HG03108 (cell line): ENCODE results near the gene VSX2.

Source experiments
- ATAC-seq: cut with Tn5 transposase; IDR thresholded peaks from one replicate; pipeline ENCODE4 v1.9.1; 2021; ENCODE audit warnings: moderate library complexity; ENCODE audit not compliant: unreplicated experiment

The VSX2 gene

GRCh38 chr14:74299061-74299545 is 59.9 kb downstream of the VSX2 start:
- no peak for ATAC-seq

DNA sequence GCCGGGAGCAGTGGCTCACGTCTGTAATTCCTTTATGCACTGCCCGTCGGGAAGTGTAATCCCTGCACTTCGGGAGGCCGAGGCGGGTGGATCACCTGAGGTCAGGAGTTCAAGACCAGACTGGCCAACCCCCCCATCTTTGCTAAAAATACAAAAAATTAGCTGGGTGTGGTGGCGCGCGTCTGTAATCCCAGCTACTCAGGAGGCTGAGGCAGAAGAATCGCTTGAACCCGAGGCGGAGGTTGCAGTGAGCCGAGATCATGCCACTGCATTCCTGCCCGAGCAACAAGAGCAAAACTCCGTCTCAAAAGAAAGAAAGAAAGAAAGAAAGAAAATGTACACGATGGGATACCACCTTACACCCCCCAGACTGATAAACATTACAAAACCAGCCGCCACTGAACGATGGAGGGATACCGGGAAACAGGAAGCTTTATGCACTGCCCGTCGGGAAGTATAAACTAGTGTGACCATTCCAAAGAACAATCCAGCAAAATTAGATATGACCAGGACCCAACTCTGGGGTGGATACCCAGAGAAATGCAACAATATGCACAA is 62.4 kb downstream of the VSX2 start:
- no peak for ATAC-seq

DNA sequence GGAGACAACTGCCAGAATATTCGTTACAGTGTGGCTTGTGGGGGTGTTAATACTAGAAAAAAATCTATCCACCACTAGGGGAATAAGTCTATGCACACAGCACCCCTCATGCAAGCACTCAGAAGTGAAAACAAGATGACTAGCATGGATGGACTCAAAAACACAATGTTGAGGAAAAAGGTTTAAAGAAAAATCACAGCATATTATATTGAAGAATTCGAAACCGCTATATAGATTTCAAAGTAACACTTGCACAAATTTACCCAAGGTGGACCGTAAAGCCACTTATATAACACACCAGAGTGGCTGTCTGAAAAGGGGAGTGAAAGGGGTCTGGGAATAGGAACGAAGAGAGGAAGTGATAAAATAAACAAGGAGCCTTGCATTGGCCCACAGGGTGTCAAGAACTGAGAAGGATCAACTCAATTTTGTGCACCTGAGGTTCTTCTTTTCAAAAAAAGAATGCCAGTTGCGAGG is 62.9 kb downstream of the VSX2 start:
- peak; percentile 41 for ATAC-seq

DNA sequence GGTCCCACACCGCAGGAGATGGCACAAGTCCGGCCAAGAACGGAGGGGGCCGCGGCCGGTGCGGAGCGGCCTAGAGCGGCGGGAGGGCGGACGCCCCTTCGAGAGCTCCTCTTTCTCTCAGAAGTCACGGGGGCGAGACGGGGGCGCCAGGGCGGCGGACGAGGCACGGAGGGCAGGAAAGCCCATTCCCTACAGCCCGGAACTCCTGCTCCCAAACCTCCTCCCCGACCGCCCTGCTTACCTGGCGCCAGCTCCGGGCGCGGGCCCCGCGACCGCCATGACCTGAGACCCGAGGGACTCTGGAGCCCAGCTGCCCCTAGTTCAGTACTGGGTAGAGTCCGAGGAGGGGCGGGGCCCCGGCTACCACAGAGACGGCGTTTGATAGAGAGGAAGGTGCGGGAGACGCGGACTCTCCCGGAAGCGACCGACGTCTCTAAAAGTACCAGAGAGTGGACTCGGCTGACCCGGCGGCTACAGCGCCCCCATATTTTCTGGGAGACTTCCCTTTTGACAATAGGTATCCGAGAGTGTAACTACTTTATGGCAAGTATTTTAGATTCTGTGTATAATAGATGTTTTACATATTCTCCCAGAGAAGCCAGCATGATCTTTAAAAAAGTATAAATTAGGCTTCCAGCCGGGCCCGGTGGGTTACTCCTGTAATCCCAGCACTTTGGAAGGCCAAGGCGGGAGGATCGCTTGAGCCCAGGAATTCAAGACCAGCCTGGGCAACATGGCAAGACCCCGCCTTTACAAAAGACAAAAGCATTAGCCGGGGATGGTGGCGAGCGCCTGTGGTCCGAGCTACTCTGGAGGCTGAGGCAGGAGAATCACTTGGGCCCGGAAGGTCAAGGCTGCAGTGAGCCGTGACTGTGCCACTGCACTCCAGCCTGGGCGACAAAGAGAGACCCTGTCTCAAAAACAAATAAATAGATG is 63.7 kb downstream of the VSX2 start, which contains the start of gene ABCD4:
Gene ABCD4, minus strand, starts transcription at position 301 of the 936 bp plus-strand sequence. Its CDS starts 22 bp downstream, at position 279.
- peak; percentile 98 for ATAC-seq

DNA sequence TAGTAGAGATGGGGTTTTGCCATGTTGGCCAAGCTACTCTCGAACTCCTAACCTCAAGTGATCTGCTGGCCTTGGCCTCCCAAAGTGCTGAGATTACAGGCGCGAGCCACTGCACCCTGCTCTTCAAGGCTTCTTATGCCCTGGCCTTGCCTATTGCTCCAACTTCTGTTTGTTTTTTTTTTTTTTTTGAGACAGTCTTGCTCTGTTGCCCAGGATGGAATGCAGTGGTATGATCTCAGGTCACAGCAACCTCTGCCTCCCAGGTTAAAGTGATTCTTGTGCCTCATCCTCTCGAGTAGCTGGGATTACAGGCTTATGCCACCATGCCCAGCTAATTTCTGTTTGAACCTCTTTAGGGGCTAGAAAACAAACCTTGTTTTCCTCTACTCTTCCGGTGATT is 69.4 kb downstream of the VSX2 start:
- no peak for ATAC-seq

- ATAC-seq, result no peak
Observed at GRCh38 chr14:74309125-74310022, 70.1 kb downstream of the VSX2 start.

DNA sequence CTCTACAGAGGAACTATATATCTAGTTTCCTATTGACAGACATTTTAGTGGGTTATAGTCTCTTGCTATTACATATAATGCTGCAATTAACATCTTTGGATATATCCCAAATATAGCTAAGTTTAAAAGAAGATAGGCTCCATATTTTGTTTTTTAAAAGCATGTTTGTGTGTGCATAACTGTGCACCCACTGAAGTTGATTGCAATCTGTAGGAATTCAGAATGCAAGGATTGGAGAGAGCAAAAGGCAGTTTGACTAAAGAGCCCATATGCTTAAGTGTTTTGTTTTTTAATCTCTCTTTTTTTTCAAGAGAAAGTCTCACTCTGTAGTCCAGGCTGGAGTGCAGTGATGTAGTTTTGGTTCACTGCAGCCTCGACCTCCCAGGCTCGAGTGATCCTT is 72.9 kb downstream of the VSX2 start:
- ATAC-seq, result no peak
